ENCODE results near the gene BSDC1.

The BSDC1 gene

GRCh38 chr1:32337855-32338636 lies 56.2 kb downstream of the BSDC1 start:
- DNase-seq (ENCODE audit: low read depth in 1 of 2, low spot score in 1 of 2) = no peak

- peak in 1 of 2 donors; percentile 44 for DNase-seq (ENCODE audit: low read depth in 1 of 2, low spot score in 1 of 2)
These were observed 57.1 kb downstream of the BSDC1 start for GRCh38 chr1:32336963-32337675.

GRCh38 chr1:32336591-32336932 lies 57.7 kb downstream of the BSDC1 start:
- DNase-seq (ENCODE audit: low read depth in 1 of 2, low spot score in 1 of 2) = no peak

- peak; percentile 74 to 76 for DNase-seq (ENCODE audit: low read depth in 1 of 2, low spot score in 1 of 2)
These were observed 58.3 kb downstream of the BSDC1 start, which contains the start of gene MARCKSL1 for GRCh38 chr1:32335790-32336590. TSS of gene MARCKSL1 (minus strand) at chr1:32336233. CDS start at chr1:32336033, 200 bp downstream.

- no peak for DNase-seq (ENCODE audit: low read depth in 1 of 2, low spot score in 1 of 2)
These were observed 58.8 kb downstream of the BSDC1 start for GRCh38 chr1:32335535-32335789.

- peak; percentile 27 to 29 for DNase-seq (ENCODE audit: low read depth in 1 of 2, low spot score in 1 of 2)
These were observed 59.2 kb downstream of the BSDC1 start for GRCh38 chr1:32334864-32335534.

- no peak for DNase-seq (ENCODE audit: low read depth in 1 of 2, low spot score in 1 of 2)
These were observed 59.9 kb downstream of the BSDC1 start for GRCh38 chr1:32334274-32334861.

GRCh38 chr1:32333251-32333963 lies 60.8 kb downstream of the BSDC1 start:
- DNase-seq (ENCODE audit: low read depth in 1 of 2, low spot score in 1 of 2) = no peak

GRCh38 chr1:32332290-32333079 lies 61.8 kb downstream of the BSDC1 start:
- no peak for DNase-seq (ENCODE audit: low read depth in 1 of 2, low spot score in 1 of 2)

- no peak for DNase-seq (ENCODE audit: low read depth in 1 of 2, low spot score in 1 of 2)
These were observed 62.7 kb downstream of the BSDC1 start for GRCh38 chr1:32331549-32331948.

GRCh38 chr1:32330558-32331151 lies 63.6 kb downstream of the BSDC1 start:
- DNase-seq (ENCODE audit: low read depth in 1 of 2, low spot score in 1 of 2) = no peak

GRCh38 chr1:32329931-32330466 lies 64.2 kb downstream of the BSDC1 start:
- no peak for DNase-seq (ENCODE audit: low read depth in 1 of 2, low spot score in 1 of 2)

- no peak for DNase-seq (ENCODE audit: low read depth in 1 of 2, low spot score in 1 of 2)
These were observed 67.0 kb downstream of the BSDC1 start for GRCh38 chr1:32327204-32327603.

- no peak for DNase-seq (ENCODE audit: low read depth in 1 of 2, low spot score in 1 of 2)
These were observed 72.4 kb downstream of the BSDC1 start for GRCh38 chr1:32321712-32322291.

- DNase-seq (ENCODE audit: low read depth in 1 of 2, low spot score in 1 of 2) = no peak
These were observed 75.9 kb downstream of the BSDC1 start for GRCh38 chr1:32318127-32318869.

- DNase-seq (ENCODE audit: low read depth in 1 of 2, low spot score in 1 of 2) = no peak
These were observed 77.4 kb downstream of the BSDC1 start for GRCh38 chr1:32316903-32317277.

Data from activated CD4-positive, alpha-beta T cell treated with anti-CD3 and anti-CD28 coated beads, Interleukin-2, amount 50 U/mL, for 24 hours (primary cell).